Glutamatergic neuron (in vitro differentiated cells): Measurements from ENCODE around the gene PTPN22. TPM values are rescaled to one million over a fixed set of nuclear protein-coding genes. Genes with fewer than 3 reads are reported as not detected.

ENCODE experiments used
- DNase-seq: peaks from one replicate; pipeline ENCODE4 v3.0.0; 2022
- H3K27ac Mint-ChIP-seq: one replicate; pipeline ENCODE4 v1.8.0; 2020; ENCODE audit warnings: mild to moderate bottlenecking, mixed read lengths, inconsistent platforms; ENCODE audit not compliant: unreplicated experiment
- H3K27me3 Mint-ChIP-seq: one replicate; pipeline ENCODE4 v1.8.0; 2020; ENCODE audit warnings: mild to moderate bottlenecking, moderate library complexity, mixed read lengths, inconsistent platforms; ENCODE audit not compliant: unreplicated experiment
- H3K36me3 Mint-ChIP-seq: one replicate; pipeline ENCODE4 v1.8.0; 2020; ENCODE audit warnings: mild to moderate bottlenecking, mixed read lengths, inconsistent platforms; ENCODE audit not compliant: unreplicated experiment
- H3K4me1 Mint-ChIP-seq: one replicate; pipeline ENCODE4 v1.8.0; 2020; ENCODE audit warnings: mild to moderate bottlenecking, low read depth, mixed read lengths, inconsistent platforms; ENCODE audit not compliant: unreplicated experiment
- H3K4me3 Mint-ChIP-seq: one replicate; pipeline ENCODE4 v1.8.0; 2020; ENCODE audit warnings: mild to moderate bottlenecking, mixed read lengths, inconsistent platforms; ENCODE audit not compliant: unreplicated experiment
- H3K9me3 Mint-ChIP-seq: one replicate; pipeline ENCODE4 v1.8.0; 2020; ENCODE audit warnings: mild to moderate bottlenecking, moderate library complexity, mixed read lengths, inconsistent platforms; ENCODE audit not compliant: unreplicated experiment
- CTCF ChIP-seq: fragments of 200-600 bp; sonication (generic); IDR thresholded peaks from one replicate; pipeline ENCODE4 v1.5.0; 2021; ENCODE audit not compliant: partially characterized antibody, unreplicated experiment
- total RNA-seq: library from RNA; stranded (reverse); fragmentation: NEBNext Ultra II Directional; extraction: Animal tissue kit (Norgen Biotek cat#: 25700); gene quantifications from one replicate; pipeline ENCODE4 v1.2.1, GENCODE V29; 2021; ENCODE audit not compliant: unreplicated experiment

The PTPN22 gene
- total RNA-seq, 1 donor from 2014 or later = not detected

GRCh38 chr1:113904293-113904673, 32.8 kb upstream of the PTPN22 start:
- Mint-ChIP-seq H3K36me3 (no peaks in the 10 kb centered on the region), H3K27me3 (peaks cover 4% of the 10 kb centered on the region), H3K4me3 (peak overlapping the region; percentile 91), H3K4me1 (peaks cover 11% of the 10 kb centered on the region), H3K9me3 (peaks cover 12% of the 10 kb centered on the region), H3K27ac (peak overlapping the region; percentile 69)
- DNase-seq = no peak
- no peak for TF ChIP-seq CTCF

GRCh38 chr1:113903501-113904292, 32.2 kb upstream of the PTPN22 start:
- TF ChIP-seq CTCF = no peak

GRCh38 chr1:113901191-113901590, 29.7 kb upstream of the PTPN22 start:
- Mint-ChIP-seq H3K27ac (no peak overlapping the region), H3K36me3 (no peaks in the 10 kb centered on the region), H3K4me1 (peaks cover 9% of the 10 kb centered on the region), H3K4me3 (no peak overlapping the region), H3K27me3 (peaks cover 4% of the 10 kb centered on the region), H3K9me3 (peaks cover 12% of the 10 kb centered on the region)
- no peak for TF ChIP-seq CTCF
- no peak for DNase-seq

More at GRCh38 chr1:113903501-113904292, 32.2 kb upstream of the PTPN22 start:
- no peak for DNase-seq
- Mint-ChIP-seq H3K36me3 (no peaks in the 10 kb centered on the region), H3K9me3 (peaks cover 12% of the 10 kb centered on the region), H3K4me1 (peaks cover 11% of the 10 kb centered on the region), H3K27ac (peak overlapping the region; percentile 69), H3K4me3 (peak overlapping the region; percentile 91), H3K27me3 (peaks cover 4% of the 10 kb centered on the region)

GRCh38 chr1:113899111-113899510, 27.6 kb upstream of the PTPN22 start:
- Mint-ChIP-seq H3K27me3 (no peaks in the 10 kb centered on the region), H3K9me3 (peaks cover 3% of the 10 kb centered on the region), H3K27ac (no peak overlapping the region), H3K4me1 (peaks cover 7% of the 10 kb centered on the region), H3K4me3 (no peak overlapping the region), H3K36me3 (no peaks in the 10 kb centered on the region)
- TF ChIP-seq CTCF = no peak
- DNase-seq = no peak

GRCh38 chr1:113898241-113898814, 26.8 kb upstream of the PTPN22 start:
- H3K36me3 Mint-ChIP-seq = no peaks in the 10 kb centered on the region
- H3K27ac Mint-ChIP-seq = peak overlapping the region; percentile 14

More at GRCh38 chr1:113898241-113898814, 26.8 kb upstream of the PTPN22 start:
- Mint-ChIP-seq H3K4me1 (peaks cover 1% of the 10 kb centered on the region), H3K9me3 (peaks cover 1% of the 10 kb centered on the region), H3K27me3 (no peaks in the 10 kb centered on the region), H3K4me3 (no peak overlapping the region)
- DNase-seq = no peak
- TF ChIP-seq CTCF = no peak
